ENCODE measurements around the gene FOXJ3.

The FOXJ3 gene

DNA sequence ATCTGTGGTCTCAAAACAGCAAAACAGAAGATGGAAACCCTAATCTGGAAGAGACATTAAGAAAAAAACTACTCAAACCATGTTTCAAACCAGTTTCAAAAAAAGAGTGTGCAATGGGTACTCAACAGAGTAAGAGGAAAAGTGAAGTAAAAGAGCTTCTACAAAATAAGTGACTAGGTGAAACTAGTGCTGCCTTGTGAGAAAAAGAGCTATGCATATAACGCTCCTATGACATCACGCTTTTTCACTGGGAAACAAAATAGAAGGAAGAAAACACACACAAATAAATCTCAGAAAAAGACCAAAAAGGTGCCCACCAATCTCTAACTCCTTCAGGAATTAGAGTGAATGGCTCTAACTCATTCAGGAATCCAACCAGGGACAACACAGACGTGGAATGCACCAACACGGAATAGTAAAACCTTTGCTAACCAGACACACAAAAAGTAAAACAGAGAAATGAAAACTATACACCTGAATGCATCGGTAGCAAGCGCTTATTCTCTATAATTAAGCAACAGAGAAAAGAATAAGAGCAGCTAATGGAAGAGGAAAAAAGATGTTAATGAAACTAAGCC is 1.3 kb downstream of the FOXJ3 start:
- no peak for DNase-seq

DNA sequence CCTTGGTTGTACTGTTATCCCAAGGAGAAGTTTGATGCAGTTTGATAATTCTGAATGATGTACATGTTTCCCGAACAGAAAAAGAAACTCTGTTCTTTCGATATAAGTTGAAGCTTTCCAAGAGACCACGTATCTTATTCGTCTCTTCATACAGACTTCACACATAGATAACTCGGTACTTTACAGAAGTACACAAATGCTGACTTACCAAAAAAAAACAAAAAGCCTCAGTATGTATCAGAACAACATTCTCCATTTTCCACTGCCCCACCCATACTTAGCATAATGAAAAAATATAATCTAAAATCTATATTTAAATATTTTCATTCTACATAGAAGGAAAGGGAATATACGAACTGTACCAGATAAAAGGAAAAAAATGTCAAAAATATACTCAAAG is 2.2 kb downstream of the FOXJ3 start:
- DNase-seq: no peak

DNA sequence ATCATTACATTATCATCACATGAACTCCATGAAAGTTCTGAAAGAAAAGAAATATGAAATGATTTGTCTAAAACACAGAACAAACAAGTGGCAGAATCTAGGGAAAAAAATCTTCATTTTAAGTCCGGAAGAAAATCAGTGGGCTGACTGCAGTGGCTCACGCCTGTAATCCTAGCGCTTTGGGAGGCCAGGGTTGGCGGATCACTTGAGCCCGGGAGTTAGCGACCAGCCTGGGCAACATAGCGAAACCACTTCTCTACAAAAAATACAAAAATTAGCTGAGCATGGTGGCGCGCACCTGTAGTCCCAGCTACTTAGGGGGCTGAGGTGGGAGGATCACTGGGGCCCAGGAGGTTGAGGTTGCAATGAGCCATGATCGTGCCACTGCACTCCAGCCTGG is 4.8 kb downstream of the FOXJ3 start:
- DNase-seq: no peak

DNA sequence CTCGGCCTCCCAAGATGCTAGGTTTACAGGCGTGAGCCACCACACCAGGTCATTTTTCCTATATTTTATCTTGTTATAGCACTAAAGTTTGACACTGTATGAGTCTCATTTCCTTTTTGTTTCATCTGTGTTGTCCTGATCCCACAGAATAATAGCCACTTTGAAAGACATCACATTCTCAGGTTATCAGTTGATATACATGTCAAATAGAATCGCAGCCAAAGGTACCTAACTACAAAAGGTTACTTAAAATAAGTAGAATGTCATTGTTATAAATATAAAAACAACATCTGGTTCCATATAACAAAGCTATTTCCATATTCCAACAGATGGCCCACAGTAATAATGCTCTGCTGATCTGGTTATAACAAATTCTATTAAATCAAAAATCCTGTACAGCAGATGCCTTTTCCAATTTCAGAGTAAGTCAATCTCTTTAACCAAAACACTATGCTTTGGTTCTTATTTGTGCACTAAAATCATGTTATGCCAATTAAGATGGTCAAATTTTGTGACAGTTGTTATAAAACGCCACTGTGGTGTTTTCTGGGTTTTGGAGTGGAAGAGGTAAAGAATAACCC is 6.0 kb downstream of the FOXJ3 start:
- no peak for DNase-seq

DNA sequence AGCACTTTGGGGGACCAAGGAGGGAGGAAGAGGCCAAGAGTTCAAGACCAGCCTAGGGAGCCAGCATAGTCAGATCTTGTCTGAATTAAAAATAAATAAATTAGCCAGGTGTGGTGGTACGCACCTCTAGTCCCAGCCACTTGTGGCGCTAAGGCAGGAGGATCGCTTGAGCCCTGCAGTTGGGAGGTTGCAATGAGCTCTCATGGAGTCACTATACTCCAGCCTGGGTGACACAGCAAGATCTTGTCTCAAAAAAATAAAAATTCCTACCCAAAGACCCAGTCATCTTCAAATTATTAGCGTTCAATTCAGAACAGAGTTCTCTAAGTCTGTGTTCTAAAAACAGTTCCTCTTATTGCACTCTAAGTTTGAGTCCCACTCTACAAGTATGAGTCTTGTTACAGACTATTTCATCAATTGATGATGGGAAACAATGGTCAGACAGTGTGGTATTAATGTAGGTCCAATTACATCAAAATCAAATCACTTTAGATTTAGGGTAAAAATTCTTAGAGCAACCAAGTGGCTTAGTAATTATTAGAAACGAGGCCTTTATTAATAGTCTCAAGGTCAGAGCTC is 6.9 kb downstream of the FOXJ3 start:
- no peak for DNase-seq

DNA sequence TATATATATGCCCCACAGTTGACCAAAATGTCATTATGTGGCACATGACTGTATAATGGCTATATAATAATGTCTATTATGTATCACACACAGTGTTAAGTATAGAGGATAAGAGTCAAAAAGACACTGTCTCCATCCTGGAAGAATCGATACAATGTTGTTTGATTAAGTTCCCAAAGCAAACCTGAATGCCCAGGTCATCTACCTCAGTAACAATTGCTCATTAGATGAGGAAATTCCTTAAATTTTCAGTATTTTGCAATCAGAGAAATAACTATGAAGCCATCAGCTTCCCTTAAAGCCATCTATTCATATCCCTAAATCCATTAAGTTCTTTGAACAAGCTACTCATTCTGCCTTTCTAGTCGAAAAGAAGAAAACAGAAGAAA is 10.0 kb downstream of the FOXJ3 start:
- DNase-seq: no peak

DNA sequence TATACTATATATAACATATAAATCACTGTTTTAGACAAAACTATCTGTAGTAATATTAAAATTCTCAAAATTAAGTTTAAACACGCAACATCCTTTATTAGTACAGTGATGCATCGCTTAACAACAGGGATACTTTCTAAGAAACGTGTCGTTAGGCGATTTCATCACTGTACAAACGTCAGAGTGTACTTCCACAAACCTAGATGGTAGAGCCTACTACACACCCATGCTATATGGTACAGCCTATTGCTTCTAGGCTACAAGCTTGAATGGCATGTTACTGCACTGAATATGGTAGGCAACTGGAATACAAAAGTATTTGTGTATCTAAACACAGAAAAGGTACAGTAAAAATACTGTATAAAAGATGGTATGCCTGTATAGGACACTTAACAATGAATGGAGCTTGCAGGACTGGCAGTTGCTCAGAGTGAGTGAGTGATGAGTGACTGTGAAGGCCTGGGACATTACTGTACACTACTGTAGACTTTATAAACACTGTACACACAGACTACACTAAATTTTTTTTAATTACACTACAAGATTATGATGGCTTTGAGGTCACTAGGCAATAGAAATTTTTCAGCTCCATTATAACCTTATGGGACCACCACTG is 10.5 kb downstream of the FOXJ3 start:
- DNase-seq: no peak

DNA sequence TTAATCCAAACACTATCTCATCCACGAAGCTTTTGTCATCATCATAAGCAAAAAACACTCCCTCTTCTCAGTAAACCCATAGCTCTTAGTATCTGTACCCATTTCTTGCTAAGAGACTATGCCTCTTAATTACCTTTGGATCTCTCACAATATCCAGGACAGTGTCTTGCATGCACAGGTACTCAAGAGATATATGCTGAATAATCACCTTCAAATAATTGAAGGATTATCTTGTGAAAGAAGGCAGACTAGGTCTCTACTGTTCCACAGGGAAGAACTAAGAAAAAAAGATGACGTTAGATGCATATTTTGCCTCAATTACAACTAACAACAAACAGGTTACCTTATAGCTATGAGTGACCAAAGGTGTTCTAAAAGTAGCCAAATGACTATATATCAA is 11.5 kb downstream of the FOXJ3 start:
- no peak for DNase-seq

DNA sequence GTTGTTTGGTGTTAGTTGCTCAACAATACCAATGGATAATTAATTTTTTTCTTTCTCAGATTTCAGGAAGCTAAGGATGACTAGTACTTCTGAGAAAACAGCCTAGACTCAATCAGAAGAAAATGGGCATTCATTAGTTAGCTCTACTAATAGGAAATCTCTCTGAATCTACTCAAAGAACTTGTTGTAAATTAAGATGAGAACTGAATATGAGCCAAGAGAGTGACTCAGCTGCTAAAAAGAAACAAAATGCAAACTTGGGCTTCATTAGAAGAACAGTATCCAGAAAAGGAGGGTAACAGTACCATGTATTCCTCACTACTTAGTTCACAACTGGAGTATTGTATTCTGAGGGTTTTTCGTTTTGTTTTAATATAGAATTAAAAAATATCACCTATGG is 12.5 kb downstream of the FOXJ3 start:
- no peak for DNase-seq

DNA sequence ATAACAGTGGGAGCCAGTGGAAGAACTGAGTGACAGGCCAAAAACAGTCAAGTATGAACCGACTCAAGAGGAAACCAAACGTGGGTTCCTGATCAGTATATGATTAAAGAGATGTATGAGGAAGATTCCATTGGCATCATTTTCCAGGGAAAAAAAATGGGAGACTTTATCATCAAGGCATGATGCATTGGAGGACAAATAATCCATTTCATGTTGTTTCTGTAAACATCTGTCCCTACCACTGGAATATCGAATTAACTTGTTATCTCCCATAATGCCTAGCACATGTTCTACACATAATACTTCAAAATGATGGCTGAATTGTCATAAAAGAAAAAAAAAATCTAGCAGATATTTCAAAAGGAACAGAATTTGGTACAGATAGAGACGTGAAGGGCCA is 13.3 kb downstream of the FOXJ3 start:
- DNase-seq: no peak

DNA sequence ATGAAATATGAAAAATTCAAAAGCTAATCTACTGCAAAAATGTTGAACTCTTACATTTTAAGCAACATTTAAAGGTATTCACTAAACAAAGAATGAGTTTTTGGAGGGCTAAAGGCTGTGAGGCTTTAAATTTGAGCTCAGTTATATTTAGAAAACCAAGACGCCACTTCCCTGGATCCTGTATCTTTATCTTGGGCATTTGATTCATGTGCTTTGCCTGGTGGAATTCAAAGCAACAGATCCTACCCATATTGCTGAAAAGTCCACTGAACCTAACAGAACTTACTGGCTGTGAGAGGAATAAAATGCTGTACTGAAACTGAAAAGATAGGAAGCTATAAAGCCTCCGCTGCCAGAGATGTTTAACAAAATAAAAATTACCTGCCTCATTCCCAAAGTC is 14.3 kb downstream of the FOXJ3 start:
- no peak for DNase-seq

DNA sequence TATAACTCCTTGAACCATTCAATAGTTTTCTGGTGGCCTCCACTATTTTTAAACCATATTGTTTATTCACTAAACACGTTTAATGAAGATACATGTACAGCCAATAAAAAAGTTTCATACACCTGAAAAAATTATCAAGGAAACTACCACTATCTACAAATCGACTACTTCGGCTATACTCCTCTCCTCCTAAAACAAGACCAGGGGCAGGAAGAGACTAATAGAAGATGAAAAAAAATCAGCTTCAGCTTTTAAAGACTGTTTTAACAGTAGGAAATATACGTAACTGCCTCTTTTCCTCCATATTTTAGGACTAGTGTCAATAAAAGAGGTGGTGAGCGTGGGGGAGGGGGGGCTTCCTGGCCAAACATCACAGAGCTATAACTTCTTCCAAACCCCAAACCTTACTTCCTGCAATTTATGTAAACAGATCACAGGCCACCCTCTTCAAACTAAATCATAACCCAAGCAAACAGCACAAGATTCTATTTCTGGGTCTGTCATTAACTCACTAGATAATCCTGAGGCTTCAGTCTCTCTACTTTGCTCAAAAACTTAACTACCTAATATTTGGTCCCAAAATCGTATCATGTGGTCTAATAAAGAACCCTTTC is 15.1 kb downstream of the FOXJ3 start:
- DNase-seq: no peak

DNA sequence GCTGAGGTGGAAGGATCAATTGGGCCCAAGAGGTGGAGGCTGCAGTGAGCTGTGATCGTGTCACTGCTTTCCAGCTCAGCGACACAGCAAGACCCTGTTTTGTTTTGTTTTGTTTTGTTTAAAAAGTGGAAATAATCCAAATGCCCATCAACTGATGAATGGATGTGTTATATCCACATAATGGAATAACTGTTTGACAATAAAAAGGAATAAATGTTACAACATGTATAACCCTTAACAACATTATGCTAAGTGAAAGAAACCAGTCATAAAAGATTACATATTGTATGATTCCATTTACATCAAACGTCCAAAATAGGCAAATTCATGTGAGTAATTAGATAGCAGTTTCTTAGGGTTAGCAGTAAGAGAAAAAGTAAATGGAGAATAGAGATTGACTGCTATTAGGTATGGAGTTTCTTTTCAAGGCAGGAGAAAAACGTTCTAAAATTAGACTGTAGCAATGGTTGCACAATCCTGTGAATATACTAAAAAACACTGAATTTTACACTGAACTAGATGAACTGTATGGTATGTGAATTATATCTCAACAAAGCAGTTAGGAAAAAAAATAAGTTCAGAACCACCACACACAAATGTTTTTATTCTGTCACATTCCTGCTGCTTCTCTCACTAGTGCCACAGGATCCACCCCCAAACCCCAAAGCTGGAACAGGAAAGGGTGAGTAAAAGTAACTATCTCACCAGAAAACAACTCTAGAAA is 15.7 kb downstream of the FOXJ3 start:
- DNase-seq: no peak

DNA sequence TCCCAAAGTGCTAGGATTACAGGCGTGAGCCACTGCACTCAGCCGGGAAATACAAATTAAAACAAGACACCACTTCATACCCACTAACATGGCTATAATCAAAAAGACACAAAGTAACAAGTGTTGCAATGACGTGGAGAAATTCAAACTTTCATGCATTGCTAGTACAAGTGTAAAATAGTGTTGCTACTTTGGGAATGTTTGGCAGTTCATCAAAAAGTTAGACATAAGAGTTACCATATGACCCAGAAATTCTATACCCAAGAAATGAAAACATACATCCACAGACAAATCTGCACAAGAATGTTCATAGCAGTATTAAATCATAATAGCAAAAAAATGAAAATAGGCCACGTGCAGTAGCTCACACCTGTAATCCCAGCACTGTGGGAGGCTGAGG is 16.4 kb downstream of the FOXJ3 start:
- no peak for DNase-seq

DNA sequence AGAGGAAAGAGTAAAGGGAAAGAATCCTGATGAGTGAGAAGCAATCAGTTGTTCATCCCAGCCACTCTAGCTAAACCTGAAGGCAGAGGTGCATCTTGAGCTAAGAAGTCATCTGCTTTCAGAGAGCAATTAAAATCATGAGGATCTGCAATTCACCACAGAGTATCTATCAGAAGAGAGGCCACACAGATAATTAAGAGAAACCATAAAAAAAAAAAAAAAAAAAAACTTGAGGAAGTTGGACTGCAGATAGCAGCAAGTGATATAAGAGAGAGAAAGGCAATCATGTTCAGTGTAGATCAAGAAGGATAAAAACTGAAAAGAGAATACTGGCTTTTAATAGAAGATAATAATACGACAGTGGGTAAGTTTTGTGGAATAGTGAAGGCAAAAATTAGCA is 17.7 kb downstream of the FOXJ3 start:
- DNase-seq: no peak

DNA sequence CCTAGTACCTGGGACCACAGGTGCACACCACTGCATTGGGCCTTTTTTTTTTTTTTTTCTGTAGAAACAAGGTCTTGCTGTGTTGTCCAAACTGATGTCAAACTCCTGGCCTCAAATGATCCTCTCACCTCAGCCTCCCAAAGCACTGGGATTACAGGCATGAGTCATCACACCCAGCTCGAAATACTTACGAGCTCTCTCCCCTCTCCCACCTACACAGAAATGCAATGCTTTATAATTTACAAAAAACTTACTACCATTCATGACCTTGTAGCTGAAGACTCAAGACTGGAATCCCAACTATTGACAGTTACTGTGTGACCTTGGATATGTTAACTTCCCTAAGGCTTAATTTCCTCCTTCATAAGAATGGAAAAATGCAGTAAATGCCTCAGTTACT is 18.7 kb downstream of the FOXJ3 start:
- no peak for DNase-seq

DNA sequence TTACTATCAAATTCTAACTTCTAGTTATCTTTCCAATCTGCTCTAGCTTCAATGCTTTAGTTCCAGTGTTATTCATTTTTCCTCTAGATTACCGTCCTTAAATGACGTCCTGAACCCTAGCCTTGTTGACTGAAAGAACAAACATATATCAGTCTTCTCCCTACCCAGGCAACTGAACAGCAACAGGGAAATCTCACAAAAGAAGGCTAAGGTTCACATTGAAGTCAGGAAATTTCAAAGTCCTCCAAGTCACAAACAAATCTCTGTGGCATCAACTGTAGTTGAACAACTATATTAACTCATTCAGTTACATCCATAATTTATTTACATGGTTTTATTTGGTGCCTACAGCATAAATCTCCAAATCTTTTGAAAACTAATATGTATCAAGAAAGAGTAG is 19.5 kb downstream of the FOXJ3 start:
- no peak for DNase-seq

DNA sequence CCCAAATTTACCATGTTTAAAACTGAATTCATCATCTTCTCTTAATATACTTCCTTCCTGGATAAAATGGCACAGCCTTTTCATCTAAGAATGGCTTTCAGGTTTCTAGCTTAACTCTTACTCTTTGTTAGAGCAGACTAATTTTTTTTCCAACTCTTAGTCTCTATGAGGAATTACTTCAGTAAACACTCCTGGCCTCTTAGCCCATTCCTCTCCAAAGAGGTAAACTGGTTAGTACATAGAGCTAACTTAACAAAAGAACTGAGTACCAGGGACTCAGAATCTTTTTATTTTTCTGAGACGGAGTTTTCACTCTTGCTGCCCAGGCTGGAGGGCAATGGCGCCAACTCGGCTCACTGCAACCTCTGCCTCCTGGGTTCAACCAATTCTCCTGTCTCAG is 21.1 kb downstream of the FOXJ3 start:
- no peak for DNase-seq

DNA sequence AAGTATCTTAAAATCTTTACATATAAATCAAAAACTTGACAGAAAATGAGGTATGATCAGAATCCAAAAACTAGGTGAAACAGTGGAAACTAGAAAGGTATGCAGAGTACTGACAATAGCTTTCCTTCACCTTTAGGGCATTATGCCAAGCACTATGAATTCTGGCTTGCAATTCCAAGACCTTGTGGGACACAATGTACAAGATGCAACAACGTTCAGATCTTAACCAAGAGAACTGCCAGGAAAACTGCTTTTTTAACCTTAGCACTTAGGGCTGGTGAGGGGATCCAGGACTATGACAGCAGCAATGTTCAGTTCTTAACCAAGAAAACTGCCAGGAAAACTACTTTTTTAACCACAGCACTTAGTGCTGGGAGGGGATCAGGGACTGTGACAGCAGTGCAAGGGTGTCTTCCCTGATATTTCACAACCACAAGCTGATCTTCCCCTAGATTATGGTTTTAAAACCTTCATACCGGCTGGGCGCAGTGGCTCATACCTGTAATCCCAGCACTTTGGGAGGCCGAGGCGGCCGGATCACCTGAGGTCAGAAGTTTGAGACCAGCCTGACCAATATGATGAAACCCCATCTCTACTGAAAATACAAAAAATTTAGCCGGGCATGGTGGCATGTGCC is 22.3 kb downstream of the FOXJ3 start:
- no peak for DNase-seq

DNA sequence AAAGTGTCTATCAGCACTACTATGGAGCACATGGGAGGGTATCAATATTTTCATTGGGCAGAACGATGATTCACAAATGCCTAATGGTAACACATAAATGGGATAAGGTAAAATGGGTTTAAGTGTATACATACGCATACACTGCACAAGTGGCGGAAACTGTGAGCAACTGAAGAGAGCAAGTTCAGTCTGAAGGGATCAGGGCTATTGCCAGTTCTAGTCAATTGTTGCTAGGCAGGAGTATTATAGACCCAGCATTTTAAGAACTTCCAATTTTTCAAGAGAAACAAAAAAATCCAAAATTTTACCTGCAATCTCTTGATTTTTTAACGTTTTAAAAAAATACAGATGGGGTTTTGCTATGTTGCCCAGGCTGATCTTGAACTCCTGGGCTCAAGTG is 23.1 kb downstream of the FOXJ3 start:
- no peak for DNase-seq

DNA sequence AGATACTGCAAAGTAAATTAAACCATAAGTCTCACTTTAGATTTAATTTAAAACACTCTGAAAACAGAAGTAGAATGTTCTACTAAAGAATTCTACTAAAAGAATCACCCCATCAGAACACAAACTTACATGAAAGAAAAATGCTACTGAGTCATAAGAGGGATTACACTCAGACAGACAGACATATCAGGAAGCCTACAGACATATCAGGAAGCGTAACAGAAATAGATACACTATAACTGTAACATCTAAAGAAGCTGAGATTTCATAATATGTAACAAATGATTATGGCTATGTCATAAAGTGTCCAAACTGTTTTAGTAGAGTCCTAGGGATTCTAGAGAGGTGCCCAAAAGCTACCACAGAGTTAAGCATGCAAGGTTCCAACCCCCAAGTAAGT is 23.9 kb downstream of the FOXJ3 start:
- no peak for DNase-seq

DNA sequence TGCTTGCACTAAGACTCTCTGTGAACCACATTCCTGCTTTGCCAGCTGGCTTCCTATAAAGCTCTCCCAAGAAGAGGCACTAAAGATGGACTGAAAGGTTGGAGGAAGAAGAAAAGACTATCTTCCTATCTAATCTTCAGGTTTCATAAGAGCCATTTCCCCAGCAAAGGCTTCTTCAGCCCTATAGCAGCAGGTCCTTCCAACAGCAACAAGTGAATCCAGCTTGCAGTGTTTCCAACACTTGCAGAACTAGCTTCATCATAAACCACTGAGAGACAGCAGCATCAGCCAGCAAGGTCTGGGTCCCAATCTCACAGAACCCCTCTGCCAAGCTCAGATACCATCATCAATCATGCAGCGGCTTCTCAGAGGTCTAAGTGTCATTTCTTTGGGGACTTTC is 28.1 kb downstream of the FOXJ3 start:
- no peak for DNase-seq

DNA sequence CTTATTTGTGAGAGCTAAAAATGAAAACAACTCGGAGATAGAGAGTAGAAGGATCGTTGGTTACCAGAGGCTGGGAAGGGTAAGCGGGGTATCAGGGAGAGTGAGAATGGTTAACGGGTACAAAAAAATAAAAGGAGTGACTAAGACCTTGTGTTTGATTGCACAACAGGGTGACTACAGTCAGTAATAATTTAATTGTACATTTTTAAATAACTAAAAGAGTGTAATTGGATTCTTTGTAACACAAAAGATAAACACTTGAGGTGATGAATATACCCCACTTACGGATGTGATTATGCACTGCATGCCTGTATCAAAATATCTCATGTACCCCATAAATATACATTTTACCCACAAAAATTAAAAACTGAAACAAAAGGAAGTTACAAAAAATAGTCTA is 29.4 kb downstream of the FOXJ3 start:
- DNase-seq: no peak
